A549 (cell line): ENCODE results near the gene LYRM7. TPM values are rescaled to one million over a fixed set of nuclear protein-coding genes. Genes with fewer than 3 reads are reported as not detected.

Experiments
- ATAC-seq, 2 experiments: fragments of 200-7000 bp in 1 of 2; fragments of >200 bp in 1 of 2; cut with Nextera tagmentation in 1 of 2; cut with Tn5 transposase in 1 of 2; 3 replicates each; pipeline versions ENCODE4 v1.8.0 to v1.9.1; 2018 to 2020; ENCODE audit warnings: mild to moderate bottlenecking in 1 of 2, moderate library complexity in 1 of 2
- CTCF ChIA-PET: fragments of 300-600 bp; sonication (Branson Sonifier 250); formaldehyde crosslinking; extraction: SDS; loops from one replicate; lab custom pipeline; 2021; ENCODE audit warnings: antibody characterized with exemption, inconsistent platforms; lab: Yijun Ruan, JAX
- POLR2A ChIA-PET: fragments of 350-600 bp; formaldehyde crosslinking; extraction: SDS; loops from one replicate; lab custom pipeline; 2021; ENCODE audit warnings: antibody characterized with exemption, inconsistent platforms; lab: Yijun Ruan, JAX
- DNase-seq, 2 experiments: peaks; one replicate each; pipeline versions ENCODE4 v3.0.0 to v3.0.0-alpha.2; 2011 to 2016; ENCODE audit warnings: low read depth in 1 of 2, low spot score in 1 of 2
- FAIRE-seq: peaks from 2 replicates; lab custom pipeline; 2011; peaks lifted over from hg19 to GRCh38; lab: Jason Lieb, UNC
- H3K27ac ChIP-seq, 2 experiments: fragments of >200 bp; sonication (Bioruptor Twin); formaldehyde crosslinking; 3 replicates each; pipeline ENCODE4 v1.5.1; 2016 to 2017
- H3K4me1 ChIP-seq: fragments of >200 bp; sonication (Bioruptor Twin); formaldehyde crosslinking; 3 replicates; pipeline ENCODE4 v1.6.1; 2016
- H3K4me2 ChIP-seq: fragments of >200 bp; sonication (Bioruptor Twin); formaldehyde crosslinking; 3 replicates; pipeline ENCODE4 v1.6.1; 2016
- H3K4me3 ChIP-seq: fragments of >200 bp; sonication (Bioruptor Twin); formaldehyde crosslinking; 3 replicates; pipeline ENCODE4 v1.5.1; 2016
- H3K9me3 ChIP-seq: fragments of >200 bp; sonication (Bioruptor Twin); formaldehyde crosslinking; 3 replicates; pipeline ENCODE4 v1.6.1; 2016
- CBX8 ChIP-seq: fragments of 200-600 bp; sonication (generic); IDR thresholded peaks from 2 replicates; pipeline ENCODE4 v1.6.1; 2016
- CEBPB ChIP-seq, 2 experiments: fragments of >200 bp in 1 of 2; sonication (Bioruptor Twin) in 1 of 2; formaldehyde crosslinking in 1 of 2; IDR thresholded peaks; 2 replicates each; pipeline ENCODE4 v1.6.1; 2012 to 2016
- FOXS1 ChIP-seq: fragments of 250-450 bp; sonication (Bioruptor Pico); IDR thresholded peaks from 2 replicates; pipeline ENCODE4 v1.5.0; 2020; ENCODE audit warnings: mild to moderate bottlenecking, moderate library complexity
- GATA3 ChIP-seq: IDR thresholded peaks from 2 replicates; pipeline ENCODE4 v1.6.1; 2012; ENCODE audit warnings: borderline replicate concordance
- HES2 ChIP-seq: fragments of >200 bp; sonication (Bioruptor Twin); formaldehyde crosslinking; IDR thresholded peaks from 2 replicates; pipeline ENCODE4 v1.6.1; 2016
- HMGXB4 ChIP-seq: fragments of 250-450 bp; sonication (Bioruptor Pico); IDR thresholded peaks from 2 replicates; pipeline ENCODE4 v1.5.0; 2021; ENCODE audit warnings: mild to moderate bottlenecking, moderate library complexity, borderline replicate concordance
- HOXA7 ChIP-seq: fragments of 250-450 bp; sonication (Bioruptor Pico); IDR thresholded peaks from 2 replicates; pipeline ENCODE4 v1.5.0; 2020; ENCODE audit warnings: mild to moderate bottlenecking, moderate library complexity
- JUN ChIP-seq, 2 experiments: fragments of >200 bp; sonication (Bioruptor Twin); formaldehyde crosslinking; IDR thresholded peaks; 2 replicates in 1 of 2; 3 replicates in 1 of 2; pipeline ENCODE4 v1.6.1; 2016 to 2017
- JUNB ChIP-seq: fragments of >200 bp; sonication (Bioruptor Twin); formaldehyde crosslinking; IDR thresholded peaks from 2 replicates; pipeline ENCODE4 v1.6.1; 2016
- MAFK ChIP-seq: fragments of 450-650 bp; IDR thresholded peaks from 2 replicates; pipeline ENCODE4 v1.6.1; 2014; ENCODE audit not compliant: partially characterized antibody
- NFE2L2 ChIP-seq: fragments of 150-350 bp; conservative IDR thresholded peaks from 2 replicates; pipeline ENCODE4 v1.6.1; 2014; ENCODE audit warnings: low read length
- NPAS2 ChIP-seq: fragments of 250-450 bp; sonication (Bioruptor Pico); IDR thresholded peaks from 2 replicates; pipeline ENCODE4 v1.8.0; 2022; ENCODE audit warnings: mild to moderate bottlenecking, moderate library complexity, borderline replicate concordance
- POLR2A ChIP-seq: IDR thresholded peaks from 2 replicates; pipeline ENCODE4 v1.6.1; 2012; ENCODE audit warnings: mild to moderate bottlenecking, low read length
- RAD21 ChIP-seq, 2 experiments: fragments of >200 bp in 1 of 2; sonication (Bioruptor Twin) in 1 of 2; formaldehyde crosslinking in 1 of 2; IDR thresholded peaks in 1 of 2; conservative IDR thresholded peaks in 1 of 2; 2 replicates in 1 of 2; 3 replicates in 1 of 2; pipeline ENCODE4 v1.6.1; 2012 to 2018; ENCODE audit warnings: inconsistent platforms in 1 of 2
- RARB ChIP-seq: fragments of 250-450 bp; sonication (Bioruptor Pico); IDR thresholded peaks from 2 replicates; pipeline ENCODE4 v1.8.0; 2021; ENCODE audit warnings: mild to moderate bottlenecking, moderate library complexity
- RFX5 ChIP-seq: fragments of 450-650 bp; IDR thresholded peaks from 2 replicates; pipeline ENCODE4 v1.7.1; 2014; ENCODE audit warnings: antibody characterized with exemption, mild to moderate bottlenecking, moderate library complexity
- SREBF2 ChIP-seq: fragments of 450-650 bp; IDR thresholded peaks from 2 replicates; pipeline ENCODE4 v1.6.1; 2014; ENCODE audit warnings: mild to moderate bottlenecking, moderate library complexity
- WGBS: methylation state at CpG from one replicate; pipeline ENCODE4 v1.1.6; 2017; ENCODE audit errors: missing lambda C conversion rate; 5-methylcytosine and 5-hydroxymethylcytosine counted together
- polyA plus RNA-seq, 4 experiments: library from polyadenylated mRNA; depleted of rRNA in 3 of 4; stranded (reverse); fragments of >200 nt; fragmentation: RNase III in 1 of 4; extraction: RNeasy Plus Mini Kit Qiagen cat#74134 plus additional on column Dnase treatment in 1 of 4; gene quantifications; 2 replicates in 3 of 4; 3 replicates in 1 of 4; pipeline ENCODE4 v1.2.3, GENCODE V29; 2011 to 2017
- TF ChIP-seq, protein P1 (sequence below): IDR thresholded peaks from 2 replicates; pipeline ENCODE4 v1.6.1; 2012; ENCODE audit warnings: low read depth, borderline replicate concordance
- TF ChIP-seq, protein P2 (sequence below): fragments of 150-350 bp; IDR thresholded peaks from 2 replicates; pipeline ENCODE4 v1.6.1; 2014; ENCODE audit warnings: low read depth, mild to moderate bottlenecking, low read length
- TF ChIP-seq, protein P3 (sequence below): fragments of >200 bp; sonication (Bioruptor Twin); formaldehyde crosslinking; IDR thresholded peaks from 3 replicates; pipeline ENCODE4 v1.6.1; 2016
- TF ChIP-seq, protein P4 (sequence below): fragments of 450-650 bp; IDR thresholded peaks from 2 replicates; pipeline ENCODE4 v1.6.1; 2014; ENCODE audit warnings: antibody characterized with exemption

The LYRM7 gene
- polyA plus RNA-seq, 2 of the 4 experiments (the other 2 are of a cell fraction), result 6.2 to 11.1 TPM

DNA sequence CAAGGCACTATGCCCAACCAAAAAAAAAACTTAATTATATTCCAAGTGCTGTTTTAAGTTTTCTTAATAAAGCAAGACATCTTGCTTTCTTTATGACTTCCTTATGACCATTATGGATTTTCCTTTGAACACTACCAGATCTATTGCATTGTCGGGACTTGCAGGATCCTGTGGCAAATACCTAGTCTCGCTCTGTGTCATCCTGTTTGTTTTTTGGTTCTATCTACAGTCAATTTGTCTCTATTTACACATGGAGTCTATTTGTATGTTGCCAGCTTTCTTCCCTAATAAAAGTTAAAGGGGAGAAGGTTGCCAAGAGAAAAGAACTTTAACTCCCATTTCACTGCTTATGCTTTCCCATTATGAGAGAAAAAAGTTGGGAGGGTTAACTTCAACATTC is 10.6 kb upstream of the LYRM7 start:
- Histone ChIP-seq H3K27ac (no peak overlapping the region), H3K4me2 (no peak overlapping the region)
- TF ChIP-seq POLR2A (no peak), CBX8 (no peak), HOXA7 (CRISPR knock-in tag) (no peak), HMGXB4 (CRISPR knock-in tag) (no peak), FOXS1 (CRISPR knock-in tag) (no peak), HES2 (no peak)
- TF ChIP-seq, protein P1, sequence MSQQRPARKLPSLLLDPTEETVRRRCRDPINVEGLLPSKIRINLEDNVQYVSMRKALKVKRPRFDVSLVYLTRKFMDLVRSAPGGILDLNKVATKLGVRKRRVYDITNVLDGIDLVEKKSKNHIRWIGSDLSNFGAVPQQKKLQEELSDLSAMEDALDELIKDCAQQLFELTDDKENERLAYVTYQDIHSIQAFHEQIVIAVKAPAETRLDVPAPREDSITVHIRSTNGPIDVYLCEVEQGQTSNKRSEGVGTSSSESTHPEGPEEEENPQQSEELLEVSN, result no peak
- TF ChIP-seq, protein P2, sequence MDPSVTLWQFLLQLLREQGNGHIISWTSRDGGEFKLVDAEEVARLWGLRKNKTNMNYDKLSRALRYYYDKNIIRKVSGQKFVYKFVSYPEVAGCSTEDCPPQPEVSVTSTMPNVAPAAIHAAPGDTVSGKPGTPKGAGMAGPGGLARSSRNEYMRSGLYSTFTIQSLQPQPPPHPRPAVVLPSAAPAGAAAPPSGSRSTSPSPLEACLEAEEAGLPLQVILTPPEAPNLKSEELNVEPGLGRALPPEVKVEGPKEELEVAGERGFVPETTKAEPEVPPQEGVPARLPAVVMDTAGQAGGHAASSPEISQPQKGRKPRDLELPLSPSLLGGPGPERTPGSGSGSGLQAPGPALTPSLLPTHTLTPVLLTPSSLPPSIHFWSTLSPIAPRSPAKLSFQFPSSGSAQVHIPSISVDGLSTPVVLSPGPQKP, result no peak
- TF ChIP-seq, all 56 proteins: peak for 0
- Histone ChIP-seq H3K4me1 (peaks cover 14% of the 10 kb centered on the region; the same call in 2 of the 3 replicates), H3K4me3 (no peak overlapping the region), H3K9me3 (no peaks in the 10 kb centered on the region)
- ATAC-seq, result no peak
- 85% methylated on average over 2 of the region's 2 CpGs for WGBS
- ChIA-PET POLR2A (no interaction called here), CTCF (no interaction called here)
- DNase-seq, result no peak
- no peak for FAIRE-seq

DNA sequence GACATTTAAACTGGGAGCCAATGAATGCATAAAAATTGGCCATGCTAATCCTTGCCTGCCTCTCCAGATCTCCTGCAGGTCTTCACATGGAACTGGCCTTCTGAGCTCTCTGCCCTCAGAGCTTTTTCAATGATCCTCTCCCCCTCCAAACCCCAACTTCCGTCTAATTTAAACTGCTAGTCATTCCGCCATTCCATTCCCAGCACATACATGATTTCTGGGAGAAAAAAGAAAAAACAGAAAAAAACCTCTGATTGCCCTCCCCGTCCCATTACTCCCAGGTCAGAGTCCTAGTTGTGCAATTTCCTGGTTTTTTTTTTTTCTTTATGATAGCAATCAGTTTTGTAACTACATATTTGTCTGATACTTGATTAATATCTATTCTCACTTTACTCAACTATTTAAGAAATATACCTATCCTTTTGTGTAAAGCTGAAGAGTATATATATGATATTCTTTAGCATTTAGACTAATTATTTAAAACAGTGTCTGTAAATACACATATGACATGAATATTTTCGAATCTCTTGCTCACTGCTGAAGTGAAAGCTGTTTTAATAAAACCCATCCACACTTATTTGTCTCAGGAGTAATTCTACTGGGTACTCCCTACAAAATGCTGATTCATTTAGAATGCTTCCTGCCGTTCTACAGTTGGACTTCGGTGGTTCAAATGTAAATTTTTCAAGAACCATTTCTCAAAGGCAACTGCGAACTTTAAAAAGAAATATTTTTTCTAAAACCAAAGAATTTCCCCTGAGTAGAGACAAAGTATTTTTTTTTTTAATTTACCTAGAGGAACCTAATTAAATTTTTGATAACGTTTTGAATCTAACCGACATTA is 7.2 kb upstream of the LYRM7 start:
- no peak for ATAC-seq
- peak overlapping the region; percentile 93 to 99 for H3K27ac ChIP-seq
- POLR2A ChIA-PET, result interaction anchor here (1.8 kb wide), 1 partner anchor 100 kb away, joined by 6 read pairs; the partner anchor contains the start of gene CDC42SE2
- TF ChIP-seq SREBF2 (no peak), JUNB (no peak), NPAS2 (no peak), GATA3 (no peak), RARB (CRISPR knock-in tag) (no peak), CBX8 (no peak), RAD21 (conservative IDR thresholded peaks at IDR 0.05 in 1 of 2, IDR thresholded peaks at IDR 0.05 in 1 of 2) (no peak), JUN (IDR thresholded peaks at IDR 0.05) (no peak), CEBPB (IDR thresholded peaks at IDR 0.05) (peak; percentile 59 to 87; a peak in 3 of 4 replicates), HMGXB4 (CRISPR knock-in tag) (no peak), FOXS1 (CRISPR knock-in tag) (no peak), RFX5 (no peak), NFE2L2 (no peak), MAFK (peak; percentile 70)
- TF ChIP-seq, protein P3, sequence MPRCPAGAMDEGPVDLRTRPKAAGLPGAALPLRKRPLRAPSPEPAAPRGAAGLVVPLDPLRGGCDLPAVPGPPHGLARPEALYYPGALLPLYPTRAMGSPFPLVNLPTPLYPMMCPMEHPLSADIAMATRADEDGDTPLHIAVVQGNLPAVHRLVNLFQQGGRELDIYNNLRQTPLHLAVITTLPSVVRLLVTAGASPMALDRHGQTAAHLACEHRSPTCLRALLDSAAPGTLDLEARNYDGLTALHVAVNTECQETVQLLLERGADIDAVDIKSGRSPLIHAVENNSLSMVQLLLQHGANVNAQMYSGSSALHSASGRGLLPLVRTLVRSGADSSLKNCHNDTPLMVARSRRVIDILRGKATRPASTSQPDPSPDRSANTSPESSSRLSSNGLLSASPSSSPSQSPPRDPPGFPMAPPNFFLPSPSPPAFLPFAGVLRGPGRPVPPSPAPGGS, result no peak
- TF ChIP-seq, protein P4, sequence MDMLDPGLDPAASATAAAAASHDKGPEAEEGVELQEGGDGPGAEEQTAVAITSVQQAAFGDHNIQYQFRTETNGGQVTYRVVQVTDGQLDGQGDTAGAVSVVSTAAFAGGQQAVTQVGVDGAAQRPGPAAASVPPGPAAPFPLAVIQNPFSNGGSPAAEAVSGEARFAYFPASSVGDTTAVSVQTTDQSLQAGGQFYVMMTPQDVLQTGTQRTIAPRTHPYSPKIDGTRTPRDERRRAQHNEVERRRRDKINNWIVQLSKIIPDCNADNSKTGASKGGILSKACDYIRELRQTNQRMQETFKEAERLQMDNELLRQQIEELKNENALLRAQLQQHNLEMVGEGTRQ, result no peak
- TF ChIP-seq, all 56 proteins: peak for 2
- WGBS, result 7% methylated on average over 9 of the region's 9 CpGs
- DNase-seq (peak in 1 of 2 experiments; percentile 16), FAIRE-seq (no peak)
- H3K9me3 ChIP-seq, result no peaks in the 10 kb centered on the region
- CTCF ChIA-PET, result interaction anchor here (0.8 to 1.8 kb wide), 5 partner anchors 10 to 255 kb away, joined by 3 to 7 read pairs (median 5); no protein-coding TSS in a partner anchor
- peak overlapping the region; percentile 82 for H3K4me2 ChIP-seq
- H3K4me1 ChIP-seq, result peaks cover 14% of the 10 kb centered on the region; the same call in 2 of the 3 replicates
- peak overlapping the region; percentile 79 for H3K4me3 ChIP-seq
